ENCODE data around the gene GRAMD1B.

GRAMD1B gene

GRCh38 chr11:123483058-123483457, 53.0 kb downstream of the GRAMD1B start:
- FAIRE-seq (no peak), DNase-seq (ENCODE audit: insufficient read length, low spot score) (no peak)
- no peak for TF ChIP-seq CTCF (IDR thresholded peaks at IDR 0.05; ENCODE audit: insufficient read depth, missing control alignments)

GRCh38 chr11:123483466-123483865, 53.4 kb downstream of the GRAMD1B start:
- FAIRE-seq (no peak), DNase-seq (ENCODE audit: insufficient read length, low spot score) (no peak)
- no peak for TF ChIP-seq CTCF (IDR thresholded peaks at IDR 0.05; ENCODE audit: insufficient read depth, missing control alignments)

GRCh38 chr11:123484448-123484847, 54.4 kb downstream of the GRAMD1B start:
- DNase-seq (ENCODE audit: insufficient read length, low spot score) (no peak), FAIRE-seq (no peak)
- no peak for TF ChIP-seq CTCF (IDR thresholded peaks at IDR 0.05; ENCODE audit: insufficient read depth, missing control alignments)

GRCh38 chr11:123487157-123487744, 57.2 kb downstream of the GRAMD1B start:
- FAIRE-seq: no peak
- no peak for TF ChIP-seq CTCF (IDR thresholded peaks at IDR 0.05; ENCODE audit: insufficient read depth, missing control alignments)
- no peak for DNase-seq (ENCODE audit: insufficient read length, low spot score)

- no peak for FAIRE-seq
- no peak for TF ChIP-seq CTCF (IDR thresholded peaks at IDR 0.05; ENCODE audit: insufficient read depth, missing control alignments)
- no peak for DNase-seq (ENCODE audit: insufficient read length, low spot score)
These were observed 60.5 kb downstream of the GRAMD1B start for GRCh38 chr11:123490527-123490926.

GRCh38 chr11:123491241-123491640, 61.2 kb downstream of the GRAMD1B start:
- no peak for TF ChIP-seq CTCF (IDR thresholded peaks at IDR 0.05; ENCODE audit: insufficient read depth, missing control alignments)
- DNase-seq (ENCODE audit: insufficient read length, low spot score): no peak
- FAIRE-seq: no peak

GRCh38 chr11:123493349-123494063, 63.4 kb downstream of the GRAMD1B start:
- no peak for DNase-seq (ENCODE audit: insufficient read length, low spot score)
- FAIRE-seq: no peak
- TF ChIP-seq CTCF (IDR thresholded peaks at IDR 0.05; ENCODE audit: insufficient read depth, missing control alignments): no peak

Data from D721Med (cell line).